HepG2 (cell line): ENCODE data around the gene PSMB11. TPM values are rescaled to one million over a fixed set of nuclear protein-coding genes. Genes with fewer than 3 reads are reported as not detected.

Experiments used
- AGO1 ChIP-seq: fragments of 200-400 bp; formaldehyde crosslinking; IDR thresholded peaks from 2 replicates; pipeline ENCODE4 v1.6.1; 2017; ENCODE audit warnings: mild to moderate bottlenecking, low read depth, low read length, moderate library complexity; ENCODE audit not compliant: poor library complexity, severe bottlenecking
- FOXM1 ChIP-seq: sonication (generic); formaldehyde crosslinking; IDR thresholded peaks from 2 replicates; pipeline ENCODE4 v1.5.0; 2020; ENCODE audit warnings: missing genetic modification reagents
- HIC2 ChIP-seq: sonication (generic); formaldehyde crosslinking; IDR thresholded peaks from 2 replicates; pipeline ENCODE4 v1.9.0; 2022; ENCODE audit warnings: low read depth, missing genetic modification reagents
- HMGXB4 ChIP-seq, 2 experiments: sonication (generic) in 1 of 2; formaldehyde crosslinking in 1 of 2; IDR thresholded peaks; 2 replicates each; pipeline versions ENCODE4 v1.4.0 to v1.6.1; 2018 to 2020; ENCODE audit warnings: missing genetic modification reagents in 2 of 2, borderline replicate concordance in 1 of 2, low read depth in 1 of 2, mild to moderate bottlenecking in 1 of 2, missing biosample characterization in 1 of 2
- MIER3 ChIP-seq: IDR thresholded peaks from 2 replicates; pipeline ENCODE4 v1.6.1; 2016; ENCODE audit warnings: missing compliant biosample characterization, borderline replicate concordance
- PPARG ChIP-seq: conservative IDR thresholded peaks from 2 replicates; pipeline ENCODE4 v1.6.1; 2016; ENCODE audit warnings: missing biosample characterization, missing genetic modification reagents
- SAP130 ChIP-seq: IDR thresholded peaks from 2 replicates; pipeline ENCODE4 v1.6.1; 2016; ENCODE audit warnings: low read depth
- TARDBP ChIP-seq: sonication (generic); formaldehyde crosslinking; IDR thresholded peaks from 2 replicates; pipeline ENCODE4 v1.8.0; 2022; ENCODE audit warnings: mild to moderate bottlenecking, missing genetic modification reagents
- TCF7L2 ChIP-seq: IDR thresholded peaks from 2 replicates; pipeline ENCODE4 v1.6.1; 2011; ENCODE audit warnings: mild to moderate bottlenecking, low read depth, low read length, moderate library complexity
- ZBTB34 ChIP-seq: sonication (generic); formaldehyde crosslinking; IDR thresholded peaks from 2 replicates; pipeline ENCODE4 v1.8.0; 2022; ENCODE audit warnings: mild to moderate bottlenecking, missing genetic modification reagents
- ZNF318 ChIP-seq: sonication (generic); formaldehyde crosslinking; IDR thresholded peaks from 2 replicates; pipeline ENCODE4 v1.4.0; 2020; ENCODE audit warnings: mild to moderate bottlenecking, missing genetic modification reagents
- ZNF331 ChIP-seq: sonication (generic); formaldehyde crosslinking; IDR thresholded peaks from 2 replicates; pipeline ENCODE4 v1.4.0; 2020; ENCODE audit warnings: missing genetic modification reagents
- ZNF335 ChIP-seq: sonication (generic); formaldehyde crosslinking; IDR thresholded peaks from 2 replicates; pipeline ENCODE4 v1.4.0; 2020; ENCODE audit warnings: missing genetic modification reagents
- ZNF337 ChIP-seq: sonication (generic); formaldehyde crosslinking; IDR thresholded peaks from 2 replicates; pipeline ENCODE4 v1.5.1; 2020; ENCODE audit warnings: missing genetic modification reagents, low read depth, mild to moderate bottlenecking, borderline replicate concordance
- ZNF773 ChIP-seq: sonication (generic); formaldehyde crosslinking; IDR thresholded peaks from 2 replicates; pipeline ENCODE4 v1.4.0; 2020; ENCODE audit warnings: missing genetic modification reagents, borderline replicate concordance
- polyA plus RNA-seq, 8 experiments: library from polyadenylated mRNA; depleted of rRNA in 3 of 8; stranded (reverse) in 7 of 8; unstranded in 1 of 8; fragments of >200 nt; fragmentation: Illumina TruSeq in 4 of 8; extraction: Trizol in 4 of 8; gene quantifications; 2 replicates each; pipeline versions ENCODE4 v1.2.1 to v1.2.3, GENCODE V29; 2011 to 2016; ENCODE audit warnings: low read depth in 4 of 8, missing spikeins in 1 of 8, mixed read lengths in 1 of 8; ENCODE audit not compliant: insufficient read depth in 1 of 8
- total RNA-seq, 5 experiments: library from RNA; depleted of rRNA; stranded (reverse); fragments of >200 nt; fragmentation: Illumina TruSeq; extraction: Trizol; gene quantifications; 2 replicates each; pipeline ENCODE4 v1.2.3, GENCODE V29; 2016; ENCODE audit warnings: low read depth in 1 of 5

The PSMB11 gene
- total and polyA plus RNA-seq, 2 of the 13 experiments (the other 11 are each of a cell fraction or from before 2014, with no cell fraction given), result not detected

GRCh38 chr14:23034498-23035302 is 7.3 kb upstream of the PSMB11 start, which contains the start of gene PSMB5 (continued):
- TF ChIP-seq ZNF318 (peak; percentile 51; the same call in 1 of the 2 replicates), MIER3 (CRISPR knock-in tag) (peak; percentile 50), PPARG (peak; percentile 74; the same call in 1 of the 2 replicates), ZBTB34 (CRISPR knock-in tag) (peak; percentile 48; the same call in 1 of the 2 replicates), ZNF331 (peak; percentile 37), ZNF335 (CRISPR knock-in tag) (peak; percentile 91), HIC2 (CRISPR knock-in tag) (peak; percentile 0; the same call in 1 of the 2 replicates), AGO1 (peak; percentile 76), ZNF337 (CRISPR knock-in tag) (peak; percentile 81; the same call in 1 of the 2 replicates), TCF7L2 (no peak), FOXM1 (CRISPR knock-in tag) (no peak; the same call in 1 of the 2 replicates), HMGXB4 (CRISPR knock-in tag; IDR thresholded peaks at IDR 0.05; ENCODE audit: borderline replicate concordance in 1 of 2, low read depth in 1 of 2) (peak; percentile 90 to 96), ZNF773 (CRISPR knock-in tag) (no peak; the same call in 1 of the 2 replicates), SAP130 (peak; percentile 96), TARDBP (peak; percentile 96)
